CD4-positive, alpha-beta T cell treated with Interleukin-21 for 1 hour (primary cell): ENCODE measurements around the gene HOXD11.

Experiments used
- DNase-seq: peaks from one replicate; pipeline ENCODE4 v3.0.0-alpha.2; 2020

HOXD11 gene

GRCh38 chr2:176109192-176109901, 2.3 kb downstream of the HOXD11 start:
- DNase-seq: no peak

DNA sequence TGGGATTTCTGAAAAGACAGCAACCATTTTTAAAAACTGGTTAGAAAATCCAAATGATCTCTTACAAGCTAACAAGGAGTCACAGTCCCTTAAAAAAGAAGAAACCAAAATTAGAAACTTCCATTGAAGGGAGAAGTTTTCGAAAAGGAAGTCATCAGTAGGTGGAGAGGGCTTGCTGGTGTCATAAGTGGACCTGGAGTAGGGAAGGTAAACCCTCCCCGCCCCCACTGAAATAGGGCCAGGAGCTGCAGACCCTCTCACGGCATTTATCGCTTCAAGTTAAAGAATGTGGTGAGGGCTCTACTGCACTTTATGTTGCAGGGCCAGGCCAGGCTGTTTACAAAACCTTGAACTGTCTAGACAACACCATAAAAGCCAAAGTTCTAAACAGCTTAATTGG, 2.9 kb downstream of the HOXD11 start:
- no peak for DNase-seq

- no peak for DNase-seq
These were observed 3.6 kb downstream of the HOXD11 start for GRCh38 chr2:176110415-176111308.

DNA sequence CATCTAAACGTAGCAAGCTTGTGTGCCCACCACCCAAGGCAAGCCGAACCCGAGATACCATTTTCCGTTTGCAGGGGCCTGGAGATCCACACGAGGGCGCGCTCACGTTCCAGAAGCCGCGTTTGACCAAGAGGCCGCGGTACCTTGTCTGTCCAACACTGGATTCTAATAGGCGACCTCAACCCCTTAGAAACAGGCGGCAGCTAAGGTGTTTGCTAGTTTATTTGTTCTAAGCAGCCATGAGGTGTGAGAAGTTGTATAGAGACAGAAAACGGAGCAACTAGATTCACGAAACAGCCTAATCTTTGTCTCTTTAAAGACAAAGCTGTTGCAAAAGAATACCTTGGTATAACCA, 4.2 kb downstream of the HOXD11 start:
- DNase-seq: no peak

GRCh38 chr2:176111846-176112374, 4.8 kb downstream of the HOXD11 start:
- no peak for DNase-seq

- no peak for DNase-seq
These were observed 5.6 kb downstream of the HOXD11 start for GRCh38 chr2:176112375-176113302.

DNA sequence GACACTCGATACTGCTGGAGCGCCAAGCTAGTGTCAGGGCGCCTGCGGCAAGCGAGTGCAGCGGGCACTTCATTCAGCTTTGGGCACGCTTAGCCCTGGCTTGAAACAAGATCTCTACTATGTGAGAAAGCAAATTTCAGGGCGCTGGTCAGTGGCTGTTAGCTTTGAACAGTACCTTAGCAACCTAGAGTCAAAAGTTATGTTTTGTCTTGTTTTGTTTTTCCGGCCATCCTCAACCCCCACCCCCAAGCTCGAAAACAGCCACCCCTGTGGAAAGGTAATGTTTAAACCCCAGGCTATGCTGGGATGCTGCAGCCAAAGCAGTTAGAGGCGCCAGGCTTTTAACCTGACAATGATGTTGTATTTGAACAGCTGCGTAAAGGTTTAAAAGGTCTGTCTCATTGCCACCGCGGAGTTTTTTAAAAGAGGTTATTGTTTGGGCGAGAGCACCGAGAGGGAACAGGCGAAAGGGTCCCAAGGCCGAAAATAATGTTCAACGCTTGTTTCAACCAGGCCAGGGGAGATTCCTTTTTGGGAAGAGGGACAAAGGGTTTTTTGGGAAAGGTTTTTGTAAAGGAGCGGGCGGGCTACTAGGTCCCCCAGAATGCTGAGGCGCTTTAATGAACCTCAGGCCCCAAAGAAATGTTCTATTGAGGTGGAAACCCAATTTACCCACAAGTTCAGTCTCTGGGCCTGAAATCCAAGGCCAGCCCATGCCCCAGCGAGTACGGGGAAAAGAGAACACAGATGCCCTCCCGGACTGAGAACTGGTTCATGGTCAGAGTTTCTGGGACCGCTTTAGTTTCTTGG, 7.2 kb downstream of the HOXD11 start:
- no peak for DNase-seq

DNA sequence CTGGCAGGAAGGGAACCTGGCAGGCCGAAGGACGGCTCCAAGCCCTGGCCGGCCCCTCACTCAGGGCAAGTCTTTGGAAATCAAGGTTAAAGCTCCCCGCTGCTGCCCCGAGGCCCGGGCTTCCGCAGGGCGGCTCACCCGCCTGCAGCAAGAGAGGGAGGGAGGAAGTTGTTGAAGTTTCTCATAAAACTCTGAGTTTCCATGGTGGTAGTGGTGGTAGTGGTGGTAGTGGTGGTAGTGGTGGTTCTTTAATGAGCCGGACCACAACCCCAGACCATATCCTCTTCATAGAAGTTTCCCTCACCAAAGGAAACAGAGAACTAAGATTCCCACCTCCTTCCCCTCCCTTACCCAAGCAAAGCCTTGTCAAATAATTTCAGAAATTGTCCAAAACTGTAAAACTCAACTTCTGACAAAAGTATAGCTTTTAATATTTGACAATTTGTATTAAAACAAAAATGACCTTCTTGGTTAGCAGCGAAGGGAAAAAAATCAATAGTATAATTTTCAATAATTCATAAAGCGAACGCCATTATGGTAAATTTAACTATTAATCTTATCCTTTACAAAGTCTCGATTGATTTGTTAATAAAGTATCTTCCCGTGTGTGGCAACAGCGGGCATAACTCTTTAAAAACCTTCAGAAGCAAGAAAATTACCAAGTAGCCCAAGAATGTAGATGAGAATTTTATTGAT, 8.0 kb downstream of the HOXD11 start:
- DNase-seq: no peak

- no peak for DNase-seq
These were observed 9.1 kb downstream of the HOXD11 start, which contains the start of gene HOXD10 for GRCh38 chr2:176115883-176116813. Gene HOXD10 (plus strand): TSS chr2:176116778. CDS start chr2:176116834, 56 bp downstream.

DNA sequence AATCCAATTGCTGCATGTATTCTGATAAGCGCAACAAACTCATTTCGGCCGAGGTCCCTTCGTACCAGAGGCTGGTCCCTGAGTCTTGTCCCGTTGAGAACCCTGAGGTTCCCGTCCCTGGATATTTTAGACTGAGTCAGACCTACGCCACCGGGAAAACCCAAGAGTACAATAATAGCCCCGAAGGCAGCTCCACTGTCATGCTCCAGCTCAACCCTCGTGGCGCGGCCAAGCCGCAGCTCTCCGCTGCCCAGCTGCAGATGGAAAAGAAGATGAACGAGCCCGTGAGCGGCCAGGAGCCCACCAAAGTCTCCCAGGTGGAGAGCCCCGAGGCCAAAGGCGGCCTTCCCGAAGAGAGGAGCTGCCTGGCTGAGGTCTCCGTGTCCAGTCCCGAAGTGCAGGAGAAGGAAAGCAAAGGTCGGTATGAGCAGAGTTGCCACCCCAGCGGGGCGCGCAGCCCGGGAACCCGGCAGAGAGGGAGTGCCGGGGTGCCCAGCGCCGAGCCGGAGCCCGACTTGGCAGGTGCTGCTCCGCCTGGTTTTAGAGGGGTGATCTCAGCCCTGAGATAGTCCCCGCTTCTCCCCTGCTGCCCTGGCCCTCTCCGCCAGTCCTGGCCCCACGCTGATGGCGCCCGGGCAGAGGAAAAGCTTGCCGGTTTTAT, 10.2 kb downstream of the HOXD11 start:
- DNase-seq: no peak

- no peak for DNase-seq
These were observed 10.8 kb downstream of the HOXD11 start for GRCh38 chr2:176117823-176118371.

DNA sequence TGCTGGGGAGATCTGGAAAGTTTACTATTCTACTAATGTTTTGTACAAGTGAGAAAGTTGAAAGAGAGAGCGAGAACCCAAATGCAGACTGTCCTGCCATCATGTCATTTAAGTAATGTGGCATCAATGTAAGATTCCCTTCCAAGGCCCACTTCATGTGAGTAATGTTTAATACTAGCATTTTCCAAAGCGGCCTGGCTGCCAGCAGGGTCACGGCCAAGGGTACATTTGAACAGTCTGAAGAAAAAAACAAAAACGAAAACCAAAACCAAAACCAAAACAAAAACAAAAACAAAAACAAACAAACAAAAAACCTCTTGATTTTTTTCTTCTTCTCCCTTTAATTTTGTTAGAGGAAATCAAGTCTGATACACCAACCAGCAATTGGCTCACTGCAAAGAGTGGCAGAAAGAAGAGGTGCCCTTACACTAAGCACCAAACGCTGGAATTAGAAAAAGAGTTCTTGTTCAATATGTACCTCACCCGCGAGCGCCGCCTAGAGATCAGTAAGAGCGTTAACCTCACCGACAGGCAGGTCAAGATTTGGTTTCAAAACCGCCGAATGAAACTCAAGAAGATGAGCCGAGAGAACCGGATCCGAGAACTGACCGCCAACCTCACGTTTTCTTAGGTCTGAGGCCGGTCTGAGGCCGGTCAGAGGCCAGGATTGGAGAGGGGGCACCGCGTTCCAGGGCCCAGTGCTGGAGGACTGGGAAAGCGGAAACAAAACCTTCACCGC, 11.7 kb downstream of the HOXD11 start:
- DNase-seq: no peak

DNA sequence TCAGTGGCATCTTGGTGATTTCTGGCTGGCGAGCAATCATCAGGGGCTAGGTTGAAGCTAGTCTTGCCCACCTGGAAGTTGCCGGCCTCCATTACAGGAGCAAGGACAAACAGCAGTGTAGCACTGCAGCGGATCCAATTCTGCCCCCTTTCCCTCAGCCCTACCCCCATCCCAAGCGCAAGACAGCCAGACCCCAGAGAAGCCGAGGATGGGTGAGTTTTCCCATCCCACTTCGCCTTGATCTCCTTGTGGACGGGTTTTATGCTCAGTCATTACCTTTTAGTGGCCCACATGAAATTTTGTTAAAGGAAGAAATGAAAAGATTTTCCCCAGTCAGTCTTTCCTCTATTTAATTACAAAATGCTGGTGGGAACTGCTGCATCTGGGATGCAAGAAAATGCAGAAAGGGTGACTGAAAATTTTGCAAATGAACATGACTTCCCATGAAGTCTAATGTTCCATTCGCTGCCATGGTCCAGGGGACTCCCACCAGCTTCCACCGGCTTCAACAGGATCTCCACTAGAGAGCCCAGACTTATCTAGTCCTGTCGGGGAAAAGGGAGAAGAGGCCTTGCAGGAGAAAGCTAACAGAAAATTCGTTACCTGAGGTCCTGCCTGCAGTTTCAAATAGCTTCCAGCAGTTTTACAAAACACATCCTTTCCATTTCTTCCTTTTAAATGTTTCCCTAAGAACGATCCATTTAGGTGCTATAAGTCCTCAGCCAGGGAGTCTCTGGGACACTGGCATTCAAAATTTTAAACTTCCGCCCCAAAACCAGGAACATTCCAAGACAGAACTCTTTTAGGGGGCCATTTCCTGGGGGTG, 13.5 kb downstream of the HOXD11 start:
- DNase-seq: no peak

DNA sequence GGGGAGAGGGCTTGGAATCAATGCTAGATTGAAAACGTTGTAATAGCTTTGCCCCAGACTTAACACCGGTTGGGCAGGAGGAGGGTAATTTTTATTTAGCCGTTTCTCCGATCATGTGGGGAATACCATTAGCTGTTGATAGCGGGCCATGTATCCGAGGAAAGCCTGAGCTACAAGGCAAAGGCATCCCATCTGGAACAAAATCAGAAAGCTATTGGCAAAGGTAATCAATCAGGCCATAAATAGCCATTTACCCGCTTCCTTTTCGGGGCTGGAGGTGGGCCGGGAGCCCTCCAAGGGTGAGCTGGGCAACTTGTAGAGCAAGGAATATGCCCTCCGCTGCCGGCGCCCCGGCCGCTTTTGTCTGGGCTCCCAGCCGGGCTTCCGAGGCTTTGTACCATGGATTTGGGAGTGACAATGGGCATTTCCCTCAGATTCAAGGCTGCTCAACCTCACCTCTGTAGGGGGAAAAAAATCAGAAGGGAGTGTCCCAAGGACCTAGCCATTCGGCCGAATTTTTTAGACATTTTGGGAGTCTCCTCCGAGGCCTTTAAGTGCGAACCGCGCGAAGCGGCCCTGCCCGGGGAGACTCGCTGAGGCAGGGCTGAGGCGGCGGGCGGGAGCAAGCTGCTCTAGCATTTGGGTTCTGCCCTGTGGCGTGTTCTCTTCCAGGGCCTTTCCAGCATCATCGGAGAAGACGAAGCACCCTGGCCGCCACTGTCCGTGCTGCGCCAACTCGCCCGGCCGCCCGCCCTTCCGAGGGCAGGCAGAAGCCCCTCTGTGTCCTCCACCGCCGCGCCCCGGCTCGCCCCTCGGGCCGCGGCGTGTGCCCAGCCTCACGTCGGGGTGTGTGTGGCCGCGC, 14.3 kb downstream of the HOXD11 start:
- DNase-seq: no peak

DNA sequence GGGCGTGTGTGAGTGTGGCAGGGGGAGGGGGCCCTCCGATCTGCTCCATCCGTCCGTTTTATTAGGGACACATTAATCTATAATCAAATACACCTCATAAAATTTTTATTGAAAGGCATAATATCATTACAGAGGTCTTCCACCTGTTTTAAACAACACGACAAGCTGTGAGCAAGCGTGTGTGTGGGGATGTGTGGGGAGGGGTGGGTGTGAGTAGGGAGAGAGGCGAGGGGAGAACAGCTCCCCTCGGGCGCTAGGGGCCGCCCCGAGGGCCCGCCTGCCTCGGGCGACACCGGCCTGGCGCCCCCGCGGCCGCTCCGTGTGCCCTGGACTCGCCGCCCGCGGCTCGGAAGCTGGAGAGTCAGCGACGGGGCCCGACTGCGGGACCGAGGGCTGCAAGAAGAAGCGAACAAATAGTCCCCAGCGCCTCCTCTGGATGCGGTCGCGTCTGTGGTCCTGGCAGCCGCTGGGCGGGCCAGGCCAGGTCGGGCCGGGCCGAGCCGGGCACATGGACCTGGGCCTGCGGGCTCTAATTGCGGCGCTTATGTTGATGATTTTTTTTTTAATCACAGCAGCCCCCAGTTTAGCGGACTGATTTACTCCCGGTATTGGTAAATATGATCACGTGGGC, 15.1 kb downstream of the HOXD11 start:
- no peak for DNase-seq
